ENCODE results near the gene DYTN.

The DYTN gene

GRCh38 chr2:206611191-206611590, 107.0 kb downstream of the DYTN start:
- no peak for DNase-seq

- no peak for DNase-seq
These were observed 107.7 kb downstream of the DYTN start for GRCh38 chr2:206610451-206610850.

GRCh38 chr2:206603243-206603642, 115.0 kb downstream of the DYTN start:
- no peak for DNase-seq

Data from kidney glomerular epithelial cell (primary cell).